ENCODE measurements around the gene DCTN4.

The DCTN4 gene

DNA sequence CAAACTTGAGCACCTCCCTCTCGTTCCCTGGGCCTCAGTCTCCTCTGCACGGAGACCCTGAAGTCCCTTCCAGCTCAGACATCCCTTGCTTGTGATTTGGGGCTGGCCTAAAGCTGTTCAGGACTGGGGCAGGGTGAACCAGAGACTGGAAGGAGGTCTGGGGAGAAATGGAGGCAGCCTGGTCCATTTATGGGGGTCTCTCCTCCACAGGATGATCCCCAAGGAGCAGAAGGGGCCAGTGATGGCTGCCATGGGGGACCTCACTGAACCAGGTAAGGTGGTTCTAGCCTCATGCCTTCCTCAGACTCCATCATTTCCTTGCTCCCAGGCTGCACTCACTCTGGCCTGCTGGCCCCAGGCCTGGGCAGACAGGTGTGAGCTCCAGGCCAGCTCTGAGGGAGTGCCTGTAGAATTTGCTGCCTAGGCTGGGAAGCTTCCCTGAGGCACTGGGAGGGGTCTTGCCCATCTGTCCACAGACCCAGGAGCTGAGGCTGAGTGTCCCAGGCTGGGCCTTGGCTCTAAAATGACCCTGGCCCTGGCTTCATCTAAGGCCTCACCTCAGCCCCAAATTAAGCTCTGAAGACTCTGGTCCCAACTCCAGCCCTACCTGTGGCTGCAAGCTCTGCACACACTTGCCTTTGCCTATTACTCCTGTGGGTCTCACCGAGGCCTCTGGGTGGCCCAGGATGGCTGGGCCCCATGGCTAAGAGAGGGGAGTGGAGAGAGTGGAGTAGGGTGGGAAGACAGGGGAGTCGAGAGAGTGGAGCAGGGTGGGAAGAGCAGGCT, 95.9 kb downstream of the DCTN4 start:
- DNase-seq, result no peak

DNA sequence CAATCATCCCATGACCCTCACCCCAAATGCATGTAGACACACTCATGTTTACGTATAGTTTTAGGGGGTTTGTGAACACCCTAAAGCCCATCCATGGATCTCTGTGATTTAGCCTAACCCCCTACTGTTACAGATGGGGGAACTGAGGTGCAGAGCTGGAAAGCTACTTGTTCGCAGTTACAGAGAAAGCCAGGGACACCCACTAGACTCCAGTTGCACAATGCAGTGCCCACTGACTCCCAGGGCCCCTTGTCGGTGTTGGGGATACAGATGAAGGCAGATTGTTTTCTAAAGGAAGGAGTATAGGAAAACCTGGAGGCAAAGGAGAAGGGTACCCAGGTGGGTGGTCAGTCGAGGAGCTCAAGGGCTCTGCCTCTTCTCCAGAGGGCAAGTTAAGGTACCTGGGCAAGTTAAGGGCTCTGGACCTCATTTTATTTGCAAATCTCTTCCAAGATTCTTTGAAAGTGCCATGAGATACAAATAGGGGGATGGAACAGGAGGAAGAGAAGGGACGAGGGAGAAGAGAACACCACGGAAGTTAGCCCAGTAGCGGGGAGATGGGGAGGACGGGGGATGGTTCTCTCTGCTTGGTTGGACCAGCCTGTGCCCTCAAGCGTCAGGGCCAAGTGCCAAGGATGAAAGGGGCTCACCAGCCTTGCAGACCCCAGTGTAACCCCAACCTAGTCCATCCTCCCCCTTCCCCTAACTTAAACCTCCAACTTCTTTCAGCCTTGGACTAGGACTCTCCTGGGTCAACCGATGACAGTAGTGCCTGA, 96.8 kb downstream of the DCTN4 start:
- DNase-seq, result no peak

- DNase-seq, result no peak
Observed at GRCh38 chr5:150661086-150661485, 97.7 kb downstream of the DCTN4 start, which contains the start of gene MYOZ3. MYOZ3 (plus strand) TSS chr5:150661251; CDS start chr5:150662942, 1,691 bp downstream.

DNA sequence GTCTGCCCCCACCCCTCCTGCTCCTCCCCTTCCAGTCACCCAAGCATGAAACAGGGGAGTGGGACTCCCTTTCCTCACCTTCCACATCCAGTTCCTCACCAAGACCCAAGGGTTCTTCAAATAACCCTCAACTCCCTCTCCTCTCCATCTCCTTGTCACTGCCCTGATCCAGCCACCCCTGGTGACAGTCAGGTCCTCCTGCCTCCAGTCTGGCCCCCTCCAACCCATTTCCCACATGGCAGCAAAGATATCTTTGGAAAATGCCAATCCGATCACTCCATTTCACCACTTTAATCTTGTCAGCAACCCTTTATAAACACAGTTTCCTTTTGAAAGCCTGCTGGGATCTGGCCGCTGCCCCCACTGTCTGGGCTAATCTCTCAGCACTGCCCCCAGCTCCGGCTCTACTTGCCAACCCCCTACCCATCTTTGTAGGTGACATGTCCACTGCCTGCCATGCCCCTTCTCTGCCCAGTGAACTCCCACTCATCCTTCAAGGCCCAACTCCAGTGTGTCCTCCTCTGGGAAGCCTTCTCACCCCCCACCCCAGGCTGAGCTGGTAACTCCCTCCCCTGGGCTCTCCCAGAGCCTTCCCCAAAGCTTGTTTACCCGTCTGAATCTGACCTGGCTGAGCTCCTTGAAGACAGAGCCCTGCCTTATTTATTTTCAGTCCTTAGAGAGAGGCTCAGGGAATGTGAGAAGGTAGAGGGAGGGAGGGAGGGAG, 98.5 kb downstream of the DCTN4 start:
- no peak for DNase-seq

DNA sequence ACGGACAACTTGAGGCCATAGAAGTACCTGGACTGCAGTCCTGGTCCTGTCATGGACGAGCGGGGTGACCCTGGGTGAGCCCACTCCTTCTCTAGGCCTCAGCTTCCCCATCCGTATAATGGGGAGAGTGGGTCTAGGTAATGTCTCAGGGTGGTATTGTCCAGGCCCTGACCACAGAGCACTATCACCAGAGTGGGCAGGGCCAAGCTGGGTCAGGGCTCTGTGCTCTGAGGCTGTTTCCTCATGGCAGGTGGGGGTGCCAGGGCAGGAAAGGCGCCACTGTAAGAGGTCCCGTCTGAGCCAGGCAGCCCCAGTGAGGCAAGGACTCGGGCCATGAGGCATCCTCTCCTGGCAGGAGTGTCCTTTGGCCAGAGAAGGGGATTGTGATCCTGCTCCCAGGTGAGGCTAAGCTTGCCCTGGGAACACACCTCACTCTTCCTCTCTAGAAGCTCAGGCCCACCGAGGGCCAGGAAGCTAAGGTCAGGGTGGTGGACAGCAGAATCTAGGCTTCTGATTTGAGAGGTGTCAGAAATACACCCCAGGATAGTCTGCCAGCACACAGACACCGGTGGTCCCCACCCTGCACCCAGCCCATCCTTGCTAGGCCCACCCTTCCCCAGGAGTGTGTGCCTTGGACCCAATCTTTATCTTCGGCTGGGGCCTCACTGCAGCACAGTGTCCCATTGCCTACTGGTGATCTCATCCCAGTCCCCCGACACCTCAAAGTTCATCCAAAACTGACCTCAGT, 99.3 kb downstream of the DCTN4 start:
- no peak for DNase-seq

- no peak for DNase-seq
Observed at GRCh38 chr5:150658699-150659265, 100.0 kb downstream of the DCTN4 start.
